ENCODE data around the gene XRCC3.
A peak's percentile ranks its signal among the peaks of the same experiment; 100 is the strongest.
"Not testable (repeated sequence)": the region's sequence is repeated elsewhere in the genome, so short reads cannot be mapped to it uniquely, and the experiment has no call there.

Gene XRCC3

GRCh38 chr14:103662029-103662428 lies 53.2 kb downstream of the XRCC3 start:
- DNase-seq: no peak

GRCh38 chr14:103659631-103660030 lies 55.6 kb downstream of the XRCC3 start:
- DNase-seq: no peak

GRCh38 chr14:103657471-103657870 lies 57.8 kb downstream of the XRCC3 start:
- no peak for DNase-seq

- no peak for DNase-seq
Measured at GRCh38 chr14:103656756-103657133, 58.5 kb downstream of the XRCC3 start.

- DNase-seq: no peak
Measured at GRCh38 chr14:103656031-103656755, 59.1 kb downstream of the XRCC3 start.

GRCh38 chr14:103654619-103655018 lies 60.6 kb downstream of the XRCC3 start:
- DNase-seq: no peak

GRCh38 chr14:103653805-103654204 lies 61.4 kb downstream of the XRCC3 start:
- peak in 2 of 3 experiments; percentile 46 to 79 for DNase-seq

GRCh38 chr14:103653336-103653735 lies 61.9 kb downstream of the XRCC3 start:
- not testable (repeated sequence) for DNase-seq

- no peak for DNase-seq
Measured at GRCh38 chr14:103652806-103653205, 62.4 kb downstream of the XRCC3 start.

- no peak for DNase-seq
Measured at GRCh38 chr14:103651585-103651984, 63.7 kb downstream of the XRCC3 start.

GRCh38 chr14:103650213-103650612 lies 65.0 kb downstream of the XRCC3 start:
- DNase-seq: no peak

GRCh38 chr14:103649001-103649400 lies 66.2 kb downstream of the XRCC3 start:
- no peak for DNase-seq

Measured in NCI-H1417 (cell line).